GM21619 (cell line): ENCODE results near the gene PEX7.
A peak's percentile ranks its signal among the peaks of the same experiment; 100 is the strongest.
"Not testable (repeated sequence)": the region's sequence is repeated elsewhere in the genome, so short reads cannot be mapped to it uniquely, and the experiment has no call there.

Experiments used
- ATAC-seq: cut with Tn5 transposase; IDR thresholded peaks from one replicate; pipeline ENCODE4 v1.9.1; 2021; ENCODE audit not compliant: unreplicated experiment

PEX7 gene

DNA sequence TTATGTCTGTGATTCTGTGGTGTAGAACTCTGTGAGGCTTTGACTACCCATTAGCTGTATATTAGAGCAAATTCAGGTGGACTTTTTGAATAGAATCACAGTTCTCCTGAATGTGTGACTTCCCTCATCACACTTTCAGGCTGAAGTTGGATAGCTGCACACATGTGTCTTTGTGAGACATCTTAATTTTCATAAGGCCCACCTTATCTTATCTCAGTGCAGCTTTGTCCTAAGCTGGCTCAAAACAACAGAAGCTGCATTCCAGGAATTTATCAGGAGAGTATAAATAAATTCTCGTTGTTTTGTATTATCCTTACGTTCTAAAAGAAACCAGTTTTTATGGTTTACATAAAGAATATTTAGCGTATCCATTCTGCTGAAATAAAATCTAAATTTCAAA, 73.5 kb downstream of the PEX7 start:
- no peak for ATAC-seq

DNA sequence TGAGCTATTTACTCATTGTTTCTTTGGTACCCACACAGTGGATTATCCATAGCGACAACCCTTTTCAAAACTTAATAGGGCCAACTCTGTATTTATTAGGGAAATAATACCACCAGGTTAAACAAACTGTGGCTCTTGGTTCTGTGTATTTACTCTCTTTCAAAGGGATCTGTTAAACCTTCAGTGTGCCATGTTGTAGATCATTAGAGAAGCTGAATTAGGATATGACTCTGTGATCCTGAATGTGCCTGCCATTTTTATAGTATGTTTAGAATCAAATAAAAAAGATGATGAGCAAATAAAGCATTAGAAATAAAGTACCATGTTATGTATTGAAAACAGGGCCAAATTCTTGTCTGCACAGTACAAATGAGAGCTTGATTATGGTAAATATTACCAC, 74.7 kb downstream of the PEX7 start:
- no peak for ATAC-seq

DNA sequence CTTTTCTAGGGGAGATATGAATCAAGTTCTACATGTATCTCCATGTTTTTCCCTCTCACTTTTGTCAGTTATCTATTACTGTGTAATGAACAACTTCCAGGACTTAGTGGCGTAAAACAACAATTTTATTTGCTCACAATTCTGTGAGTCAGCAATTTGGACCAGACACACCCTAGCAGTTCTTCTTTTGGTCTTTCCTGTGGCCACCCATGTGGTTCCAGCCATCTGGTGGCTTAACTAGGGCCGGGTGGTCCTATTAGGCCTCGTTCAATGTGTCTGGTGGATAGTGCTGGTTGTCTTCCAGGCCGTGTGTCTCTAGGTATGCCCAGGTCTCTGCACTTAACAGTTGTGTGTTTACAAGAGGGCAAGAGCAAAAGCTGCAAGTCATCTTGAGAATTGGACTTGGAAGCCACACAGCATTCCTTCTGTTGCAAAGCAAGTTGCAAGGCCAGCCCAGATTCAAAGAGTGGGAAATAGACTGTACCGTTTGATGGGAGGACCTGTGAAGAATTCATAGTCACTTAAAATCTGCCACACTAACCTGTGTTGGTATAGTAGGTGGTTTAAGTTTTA, 78.9 kb downstream of the PEX7 start:
- ATAC-seq = no peak

DNA sequence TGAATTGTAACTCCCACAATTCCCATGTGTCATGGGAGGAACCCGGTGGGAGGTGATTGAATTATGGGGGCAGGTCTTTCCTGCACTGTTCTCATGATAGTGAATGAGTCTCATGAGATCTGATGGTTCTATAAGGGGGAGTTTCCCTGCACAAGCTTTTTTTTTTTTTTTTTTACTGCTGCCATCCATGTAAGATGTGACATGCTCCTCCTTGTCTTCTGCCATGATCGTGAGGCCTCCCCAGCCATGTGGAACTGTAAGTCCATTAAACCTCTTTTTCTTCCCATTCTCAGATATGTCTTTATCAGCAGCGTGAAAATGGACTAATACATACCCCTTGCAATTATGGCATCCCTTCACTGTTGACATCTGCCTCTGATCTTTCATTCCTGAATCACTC, 82.1 kb downstream of the PEX7 start:
- not testable (repeated sequence) for ATAC-seq

DNA sequence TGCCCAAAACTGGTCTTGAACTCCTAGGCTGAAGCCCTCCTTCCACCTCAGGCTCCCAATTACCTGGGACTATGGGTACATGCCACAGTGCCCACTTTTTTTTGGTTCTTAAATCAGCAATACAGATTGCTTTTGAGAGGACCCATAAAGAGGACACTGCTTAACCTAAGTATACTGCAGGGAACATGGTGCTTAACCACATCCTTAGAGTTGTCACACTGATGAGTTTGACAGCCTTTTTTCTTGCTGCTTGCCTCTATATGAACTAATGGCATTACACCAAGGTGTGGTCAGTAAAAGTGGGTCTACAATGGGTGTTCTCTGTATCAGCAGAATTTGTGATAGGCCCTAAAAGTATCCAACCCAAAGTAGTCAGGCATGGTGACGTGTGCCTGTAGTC, 92.6 kb downstream of the PEX7 start:
- no peak for ATAC-seq

DNA sequence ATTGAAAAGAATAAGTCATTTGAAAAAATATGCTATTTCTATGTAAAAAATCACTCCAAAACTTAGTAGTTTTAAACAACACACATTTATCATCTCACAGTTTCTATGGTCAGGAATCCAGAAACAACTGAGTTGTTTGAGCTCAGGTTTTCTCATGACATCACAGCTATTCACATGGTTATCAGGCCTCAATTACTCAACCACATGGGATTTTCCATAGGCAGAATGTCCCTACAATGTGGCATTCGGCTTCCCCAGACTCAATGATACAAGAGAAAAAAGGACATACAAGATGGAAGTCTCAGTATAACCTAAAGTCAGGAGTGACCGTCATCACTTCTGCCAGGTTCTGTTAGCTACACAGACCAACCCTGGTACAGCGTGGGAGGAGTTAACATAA, 96.3 kb downstream of the PEX7 start:
- no peak for ATAC-seq

DNA sequence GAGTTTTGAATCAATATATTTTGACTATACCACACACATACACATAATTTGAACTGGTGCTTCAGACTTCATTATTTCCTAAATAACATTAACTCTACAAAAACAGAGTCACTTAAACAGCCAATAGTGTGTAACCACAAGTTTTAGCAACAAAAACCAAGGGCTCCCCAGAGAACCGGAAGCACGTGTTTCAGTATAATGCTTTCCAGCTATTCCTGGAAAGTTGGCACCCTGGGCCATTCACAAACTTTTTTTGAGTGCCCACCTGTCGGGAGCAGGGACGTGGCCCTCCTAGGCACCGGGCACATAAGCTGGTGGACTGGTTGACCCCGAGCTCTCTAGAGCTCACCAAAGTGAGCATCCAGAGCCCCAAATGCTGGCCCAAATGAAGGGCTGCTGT, 97.8 kb downstream of the PEX7 start:
- no peak for ATAC-seq

DNA sequence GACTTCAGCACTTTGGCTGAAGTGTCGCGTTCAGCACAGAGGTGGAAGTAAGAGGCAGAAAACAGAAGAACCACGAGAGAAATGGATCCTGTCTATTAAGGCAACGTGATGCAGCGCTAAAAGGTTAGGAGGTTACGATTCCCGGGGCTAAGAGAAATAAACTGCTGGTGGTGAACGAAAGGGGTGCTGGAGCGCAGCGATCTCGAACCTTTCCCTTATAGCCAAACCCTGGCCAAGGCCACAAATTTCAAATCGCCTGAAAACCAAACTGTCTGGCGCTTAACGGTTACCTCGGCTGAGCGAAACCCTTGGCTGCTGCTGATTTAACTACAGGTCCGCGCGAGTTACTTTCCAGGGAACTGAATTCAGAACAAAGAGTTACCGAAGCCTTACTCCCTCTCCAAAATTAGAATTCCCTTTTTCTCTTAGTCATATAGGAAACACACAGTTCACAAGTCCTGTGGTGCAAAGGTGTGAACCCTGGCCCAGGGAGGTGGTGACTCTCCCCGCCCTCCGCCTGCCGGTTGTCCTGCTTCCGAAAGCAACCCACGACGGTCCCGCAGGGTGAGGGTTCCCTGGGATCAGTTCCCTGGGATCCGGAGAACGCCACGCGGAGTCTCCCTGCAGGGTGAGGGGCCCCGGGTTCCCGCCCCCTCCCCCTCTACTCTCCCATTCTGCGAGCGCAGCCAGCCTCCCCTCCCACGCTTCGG, 98.4 kb downstream of the PEX7 start:
- ATAC-seq = no peak

DNA sequence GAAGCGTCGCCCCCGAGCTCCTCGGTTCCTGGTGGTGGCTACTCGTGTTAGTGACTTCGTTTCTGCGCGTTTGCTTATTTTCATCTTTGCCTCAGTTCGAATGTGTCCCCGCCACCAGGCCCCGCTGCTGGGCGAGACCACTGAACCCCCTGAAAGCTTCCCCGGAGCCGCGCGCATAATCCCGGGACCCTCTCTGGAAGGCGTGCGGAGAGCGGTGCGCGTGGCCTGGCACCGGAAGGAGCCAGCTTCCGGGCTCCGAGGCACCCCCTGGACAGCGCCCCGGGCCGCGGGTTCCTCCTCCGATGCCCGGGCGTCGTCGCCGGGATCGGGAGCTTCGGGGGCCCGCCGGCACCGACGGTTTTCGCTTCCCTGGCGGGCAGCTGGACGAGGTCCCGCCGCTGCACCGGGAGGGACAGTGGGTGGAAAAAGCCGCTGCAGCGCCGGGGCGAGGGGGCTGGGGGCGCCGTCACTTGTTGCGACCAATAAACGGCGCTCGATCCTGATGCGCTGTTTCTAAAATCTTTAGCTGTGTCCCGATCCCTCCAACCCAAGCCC, 99.1 kb downstream of the PEX7 start:
- ATAC-seq = no peak

DNA sequence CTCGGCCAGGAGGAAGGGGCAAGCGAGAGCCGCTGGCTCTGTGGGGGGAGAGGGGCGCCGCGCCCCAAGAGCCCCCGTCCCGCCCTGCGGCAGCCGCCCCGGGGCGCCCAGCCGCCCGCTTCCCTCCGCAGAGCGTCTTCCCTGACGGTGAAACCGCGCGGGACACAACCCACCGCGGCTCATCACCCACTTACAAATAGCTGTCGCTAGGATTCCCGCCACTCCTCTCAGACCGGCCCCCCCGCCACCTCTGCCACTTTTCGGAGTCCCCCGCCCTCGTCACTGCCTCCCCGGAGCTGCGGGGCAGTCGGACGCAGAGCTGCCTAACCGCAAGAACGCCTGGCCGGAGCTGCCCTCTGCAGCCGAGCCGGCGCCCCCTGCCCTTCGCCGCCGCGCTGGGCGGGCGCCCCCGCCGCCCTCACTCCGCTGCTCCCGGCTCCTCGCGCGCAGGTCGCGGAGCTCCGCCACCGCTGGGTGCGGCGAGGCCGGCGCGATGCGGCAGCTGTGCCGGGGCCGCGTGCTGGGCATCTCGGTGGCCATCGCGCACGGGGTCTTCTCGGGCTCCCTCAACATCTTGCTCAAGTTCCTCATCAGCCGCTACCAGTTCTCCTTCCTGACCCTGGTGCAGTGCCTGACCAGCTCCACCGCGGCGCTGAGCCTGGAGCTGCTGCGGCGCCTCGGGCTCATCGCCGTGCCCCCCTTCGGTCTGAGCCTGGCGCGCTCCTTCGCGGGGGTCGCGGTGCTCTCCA, 99.7 kb downstream of the PEX7 start, which contains the start of gene SLC35D3:
TSS of gene SLC35D3 (plus strand) at position 366 of the 749 bp plus-strand sequence. CDS start at position 494, 128 bp downstream.
- no peak for ATAC-seq

DNA sequence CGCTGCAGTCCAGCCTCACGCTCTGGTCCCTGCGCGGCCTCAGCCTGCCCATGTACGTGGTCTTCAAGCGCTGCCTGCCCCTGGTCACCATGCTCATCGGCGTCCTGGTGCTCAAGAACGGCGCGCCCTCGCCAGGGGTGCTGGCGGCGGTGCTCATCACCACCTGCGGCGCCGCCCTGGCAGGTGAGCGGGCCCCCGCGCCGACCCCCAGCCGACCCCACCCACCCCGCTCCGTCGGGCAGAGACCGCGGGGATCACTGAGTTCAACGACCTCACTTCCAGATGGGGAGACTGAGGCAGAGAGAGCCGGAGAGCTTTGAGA, 100.3 kb downstream of the PEX7 start:
- no peak for ATAC-seq

DNA sequence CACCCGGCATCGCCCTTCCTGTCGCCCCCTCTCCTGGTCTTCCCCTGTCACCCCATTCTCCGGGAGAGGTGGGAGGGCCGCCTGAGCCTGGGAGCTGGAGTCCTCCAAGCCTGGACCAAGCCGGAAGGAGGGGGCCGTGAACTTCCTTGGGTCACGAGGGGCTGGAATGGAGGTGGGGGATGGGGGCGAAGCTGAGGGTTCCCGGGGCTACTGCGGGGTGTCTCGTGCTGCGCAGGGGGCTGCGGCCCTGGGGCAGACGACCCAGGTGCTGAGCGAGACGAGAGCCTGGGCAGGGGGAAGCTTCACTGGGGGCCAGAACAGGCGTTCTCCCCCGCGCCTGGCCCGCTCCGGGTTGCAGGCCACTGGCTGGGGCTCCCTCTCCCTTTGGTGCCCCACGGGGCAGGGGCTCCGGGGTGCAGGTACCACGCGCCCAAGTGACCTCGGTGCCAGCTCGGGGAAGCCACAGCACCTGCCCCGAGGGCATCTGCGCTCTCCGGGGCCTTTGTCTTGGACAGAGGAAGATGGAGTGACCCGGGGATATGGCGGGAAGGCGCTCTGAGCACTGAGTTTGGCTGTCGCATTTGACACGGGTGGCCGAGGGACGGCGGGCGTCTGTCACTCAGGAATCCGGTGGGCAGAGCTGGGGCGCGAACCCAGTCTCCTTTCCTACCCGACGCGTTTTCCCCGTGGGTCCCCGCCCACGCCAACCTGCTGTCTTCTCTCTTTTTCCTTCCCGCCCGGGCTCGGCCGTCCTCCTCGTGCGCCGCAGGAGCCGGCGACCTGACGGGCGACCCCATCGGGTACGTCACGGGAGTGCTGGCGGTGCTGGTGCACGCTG, 100.9 kb downstream of the PEX7 start:
- ATAC-seq = no peak

DNA sequence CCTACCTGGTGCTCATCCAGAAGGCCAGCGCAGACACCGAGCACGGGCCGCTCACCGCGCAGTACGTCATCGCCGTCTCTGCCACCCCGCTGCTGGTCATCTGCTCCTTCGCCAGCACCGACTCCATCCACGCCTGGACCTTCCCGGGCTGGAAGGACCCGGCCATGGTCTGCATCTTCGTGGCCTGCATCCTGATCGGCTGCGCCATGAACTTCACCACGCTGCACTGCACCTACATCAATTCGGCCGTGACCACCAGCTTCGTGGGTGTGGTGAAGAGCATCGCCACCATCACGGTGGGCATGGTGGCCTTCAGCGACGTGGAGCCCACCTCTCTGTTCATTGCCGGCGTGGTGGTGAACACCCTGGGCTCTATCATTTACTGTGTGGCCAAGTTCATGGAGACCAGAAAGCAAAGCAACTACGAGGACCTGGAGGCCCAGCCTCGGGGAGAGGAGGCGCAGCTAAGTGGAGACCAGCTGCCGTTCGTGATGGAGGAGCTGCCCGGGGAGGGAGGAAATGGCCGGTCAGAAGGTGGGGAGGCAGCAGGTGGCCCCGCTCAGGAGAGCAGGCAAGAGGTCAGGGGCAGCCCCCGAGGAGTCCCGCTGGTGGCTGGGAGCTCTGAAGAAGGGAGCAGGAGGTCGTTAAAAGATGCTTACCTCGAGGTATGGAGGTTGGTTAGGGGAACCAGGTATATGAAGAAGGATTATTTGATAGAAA, 101.7 kb downstream of the PEX7 start:
- no peak for ATAC-seq

DNA sequence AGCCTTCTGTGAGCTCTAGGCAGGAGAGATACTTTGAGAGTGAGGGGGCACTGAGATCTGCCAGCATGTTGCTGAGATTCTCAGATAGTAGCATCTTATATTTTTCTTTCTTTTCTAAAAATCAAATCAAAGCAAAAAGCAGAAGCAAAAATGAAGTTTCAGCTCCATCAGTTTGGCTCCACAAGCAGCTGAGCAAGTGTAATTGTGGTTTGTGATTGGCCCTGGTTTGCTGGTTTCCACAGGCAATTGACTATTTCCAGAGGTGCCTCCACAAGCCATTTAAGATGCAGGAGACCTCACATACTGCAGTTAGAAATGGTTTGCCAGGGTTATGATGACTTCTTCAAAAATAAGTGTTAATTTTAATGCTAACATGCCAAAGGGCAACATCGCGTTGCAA, 104.0 kb downstream of the PEX7 start:
- ATAC-seq = no peak

DNA sequence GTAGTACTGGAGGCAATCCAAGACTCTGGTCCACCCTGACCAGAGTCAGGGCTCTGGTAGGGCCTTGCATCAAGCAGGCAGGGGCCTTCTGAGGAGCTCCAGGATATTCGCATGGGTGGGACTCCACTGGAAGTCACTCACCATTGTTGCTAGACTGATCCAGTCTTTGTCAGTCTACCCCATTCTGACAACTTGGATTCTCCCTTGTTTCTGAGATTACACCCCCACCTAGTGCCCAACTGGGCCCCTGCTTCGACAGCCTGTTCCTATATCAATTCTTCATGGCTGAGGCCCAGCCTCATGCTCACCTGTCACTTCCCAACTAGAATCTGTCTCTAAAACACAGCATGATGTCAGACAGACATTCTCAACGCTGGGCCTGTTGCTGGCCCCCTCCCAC, 104.9 kb downstream of the PEX7 start:
- ATAC-seq = peak; percentile 51

DNA sequence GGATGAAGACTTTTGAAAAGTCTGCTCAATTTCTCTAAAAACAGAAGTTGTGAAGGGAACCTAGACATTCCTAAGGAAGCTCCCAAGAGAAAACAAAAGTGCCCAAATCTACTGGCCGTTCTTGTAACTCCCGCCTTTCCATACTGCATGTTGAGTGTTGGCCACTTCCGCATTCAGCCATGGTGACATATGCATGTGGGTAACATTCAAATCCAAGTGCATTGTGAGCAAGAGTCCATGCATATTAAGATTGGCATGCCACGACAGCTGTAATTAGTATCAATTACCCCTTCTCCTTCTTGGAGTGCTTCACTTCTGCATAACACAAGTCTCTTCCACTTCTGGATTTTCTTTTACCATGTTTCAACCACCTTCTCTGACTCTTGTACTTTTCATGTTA, 108.1 kb downstream of the PEX7 start:
- ATAC-seq = no peak

DNA sequence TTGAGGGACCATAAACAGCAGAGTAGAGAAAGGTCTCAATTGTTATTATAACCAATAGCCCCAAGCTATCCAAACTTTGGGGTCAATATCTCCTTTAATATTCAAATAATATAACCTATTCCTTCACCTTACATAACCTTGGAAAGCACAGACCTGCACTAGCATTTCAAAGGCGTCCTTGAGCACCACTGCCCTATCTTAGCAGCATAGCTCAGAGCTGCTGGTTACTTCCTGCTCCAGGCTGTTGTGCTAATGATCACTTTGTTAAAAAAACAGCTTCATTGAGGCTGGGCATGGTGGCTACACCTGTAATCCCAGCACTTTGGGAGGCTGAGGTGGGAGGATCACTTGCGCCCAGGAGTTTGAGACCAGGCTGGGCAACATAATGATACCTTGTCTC, 110.2 kb downstream of the PEX7 start:
- no peak for ATAC-seq

DNA sequence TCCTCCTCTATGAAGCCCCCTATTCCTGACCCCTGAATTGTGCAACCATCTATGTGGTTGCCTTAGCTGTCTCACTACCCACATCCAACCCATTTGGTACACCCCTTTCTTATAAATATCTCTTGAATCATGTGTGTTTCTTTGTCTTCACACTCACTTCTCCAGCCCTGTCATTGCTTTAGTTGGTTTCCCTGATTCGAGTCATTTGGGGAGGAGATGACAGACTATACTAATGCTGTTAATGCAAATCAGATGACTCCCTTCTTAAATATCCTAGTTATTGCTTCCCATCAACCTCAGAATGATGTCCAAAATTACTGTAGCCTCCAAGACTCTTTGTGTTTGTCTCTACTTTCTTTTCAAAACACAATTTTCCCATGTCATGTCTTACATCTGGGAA, 122.7 kb downstream of the PEX7 start:
- no peak for ATAC-seq

DNA sequence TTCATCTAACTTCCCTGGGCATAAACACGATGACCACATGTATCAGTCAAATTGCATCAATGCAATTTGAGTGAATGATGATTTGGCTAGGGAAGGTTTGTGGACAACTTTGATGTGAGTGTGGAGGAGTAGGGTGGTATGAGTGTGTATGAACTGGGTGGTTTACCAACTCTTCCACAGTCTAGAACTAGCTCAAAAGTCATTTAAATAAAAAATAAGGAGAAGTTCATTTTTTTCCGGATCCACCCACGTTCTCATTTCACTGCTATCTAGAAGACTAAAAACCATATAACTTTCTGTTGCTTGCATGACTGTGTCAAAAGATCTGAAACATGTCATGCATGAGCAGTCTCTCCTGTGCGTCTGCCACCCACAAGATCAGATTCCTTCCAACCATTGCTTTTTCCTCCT, 123.3 kb downstream of the PEX7 start:
- ATAC-seq = no peak

DNA sequence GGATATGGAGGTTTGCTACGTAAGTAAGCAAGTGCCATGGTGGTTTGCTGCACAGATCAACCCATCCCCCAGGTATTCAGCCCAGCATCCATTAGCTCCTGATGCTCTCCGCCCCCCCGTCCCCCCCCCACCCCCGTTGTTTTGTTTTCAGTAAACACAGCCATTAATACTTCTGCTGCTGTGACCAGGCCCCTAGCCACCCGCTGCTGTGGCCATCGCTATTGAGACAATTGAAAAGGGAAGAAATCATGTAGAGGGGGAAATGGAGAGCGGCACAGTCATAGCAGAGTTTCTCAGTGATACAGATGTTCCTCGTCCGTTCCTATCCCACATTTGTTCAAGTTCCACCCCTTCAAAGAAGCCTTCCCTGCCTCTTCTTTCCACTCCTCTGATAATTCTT, 124.6 kb downstream of the PEX7 start:
- ATAC-seq = no peak

DNA sequence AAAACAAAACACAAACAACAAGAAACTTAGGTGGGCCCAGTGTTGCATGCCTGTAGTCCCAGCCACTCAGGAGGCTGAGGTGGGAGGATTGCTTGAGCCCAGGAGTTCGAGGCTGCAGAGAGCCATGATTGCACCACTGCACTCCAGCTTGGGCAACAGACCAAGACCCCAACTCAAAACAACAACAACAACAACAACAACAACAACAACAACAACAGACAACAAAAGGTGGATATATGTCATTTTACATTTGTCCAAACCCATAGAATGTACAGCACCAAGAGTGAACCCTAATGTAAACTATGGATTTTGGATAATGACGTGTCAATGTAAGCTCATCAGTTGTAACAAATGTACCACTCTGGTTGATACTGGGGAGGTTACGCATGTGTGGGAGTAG, 127.6 kb downstream of the PEX7 start:
- ATAC-seq = not testable (repeated sequence)
